Stimulated activated CD8-positive, alpha-beta memory T cell treated with anti-CD3 and anti-CD28 coated beads, Interleukin-4, amount 100 ng/mL, for 1 hour (primary cell): ENCODE results near the gene GNG8.
"Not testable (repeated sequence)": the region's sequence is repeated elsewhere in the genome, so short reads cannot be mapped to it uniquely, and the experiment has no call there.

Experiments used
- DNase-seq, 2 donors: peaks; one replicate each; pipeline ENCODE4 v3.0.0-alpha.2; 2020; ENCODE audit warnings: low read depth in 2 of 2, low spot score in 1 of 2

GNG8 gene

GRCh38 chr19:46648060-46648960 is 12.3 kb upstream of the GNG8 start:
- DNase-seq: no peak

GRCh38 chr19:46646402-46646801 is 10.4 kb upstream of the GNG8 start:
- no peak for DNase-seq

GRCh38 chr19:46644720-46645119 is 8.7 kb upstream of the GNG8 start:
- no peak for DNase-seq

GRCh38 chr19:46640656-46641055 is 4.7 kb upstream of the GNG8 start:
- DNase-seq: no peak

GRCh38 chr19:46639358-46640182 is 3.6 kb upstream of the GNG8 start:
- no peak for DNase-seq

GRCh38 chr19:46637224-46637623 is 1.2 kb upstream of the GNG8 start:
- no peak for DNase-seq

GRCh38 chr19:46634656-46635218 is 1.3 kb downstream of the GNG8 start:
- DNase-seq: no peak

GRCh38 chr19:46634045-46634655 is 1.9 kb downstream of the GNG8 start:
- peak; percentile 68 to 85 for DNase-seq

- DNase-seq: no peak
These were observed 2.9 kb downstream of the GNG8 start for GRCh38 chr19:46633130-46633529.

- no peak for DNase-seq
These were observed 4.5 kb downstream of the GNG8 start for GRCh38 chr19:46631481-46631880.

- DNase-seq: no peak
These were observed 5.3 kb downstream of the GNG8 start for GRCh38 chr19:46630586-46631205.

GRCh38 chr19:46629546-46630025 is 6.4 kb downstream of the GNG8 start:
- DNase-seq: no peak

GRCh38 chr19:46628970-46629369 is 7.0 kb downstream of the GNG8 start:
- not testable (repeated sequence) for DNase-seq

- no peak for DNase-seq
These were observed 9.6 kb downstream of the GNG8 start for GRCh38 chr19:46626446-46626845.

GRCh38 chr19:46625731-46626130 is 10.3 kb downstream of the GNG8 start:
- DNase-seq: no peak

GRCh38 chr19:46624958-46625661 is 10.9 kb downstream of the GNG8 start, which contains the start of gene PTGIR:
Gene PTGIR, minus strand, starts transcription at chr19:46625089. Its CDS starts 864 bp downstream, at chr19:46624225.
- DNase-seq: no peak

GRCh38 chr19:46623915-46624502 is 12.0 kb downstream of the GNG8 start:
- no peak for DNase-seq

GRCh38 chr19:46622118-46622446 is 13.9 kb downstream of the GNG8 start:
- DNase-seq: no peak

GRCh38 chr19:46621191-46622117 is 14.5 kb downstream of the GNG8 start:
- DNase-seq: no peak
